Endodermal cell (in vitro differentiated cells): Measurements from ENCODE around the gene PRDM15. TPM values are rescaled to one million over a fixed set of nuclear protein-coding genes. Genes with fewer than 3 reads are reported as not detected.

Source experiments
- DNase-seq: peaks from one replicate; pipeline ENCODE4 v3.0.0-alpha.2; 2017
- H3K27ac ChIP-seq: 2 replicates; pipeline ENCODE4 v1.5.1; 2013; ENCODE audit warnings: mild to moderate bottlenecking, low read depth, low read length, moderate library complexity
- H3K27me3 ChIP-seq: 2 replicates; pipeline ENCODE4 v1.6.1; 2013; ENCODE audit warnings: mild to moderate bottlenecking, low read length, moderate library complexity; ENCODE audit not compliant: insufficient read depth, control insufficient read depth, poor library complexity, severe bottlenecking
- H3K36me3 ChIP-seq: 2 replicates; pipeline ENCODE4 v1.7.0; 2013; ENCODE audit warnings: mild to moderate bottlenecking, low read length, moderate library complexity; ENCODE audit not compliant: control insufficient read depth, insufficient read depth
- H3K4me1 ChIP-seq: one replicate; pipeline ENCODE4 v1.7.0; 2013; ENCODE audit warnings: low read length; ENCODE audit not compliant: control insufficient read depth, insufficient read depth
- H3K4me3 ChIP-seq: 2 replicates; pipeline ENCODE4 v1.5.1; 2013; ENCODE audit warnings: mild to moderate bottlenecking, low read length, moderate library complexity
- H3K9ac ChIP-seq: 2 replicates; pipeline ENCODE4 v1.6.1; 2013; ENCODE audit warnings: mild to moderate bottlenecking, low read length, moderate library complexity; ENCODE audit not compliant: poor library complexity, severe bottlenecking; ENCODE audit errors: extremely low read depth
- H3K9me3 ChIP-seq: 2 replicates; pipeline ENCODE4 v1.6.1; 2013; ENCODE audit warnings: mild to moderate bottlenecking, low read length, moderate library complexity; ENCODE audit not compliant: control insufficient read depth
- H3K27ac Mint-ChIP-seq: 2 replicates; pipeline ENCODE4 v1.8.0; 2020; ENCODE audit warnings: mixed read lengths
- H3K27me3 Mint-ChIP-seq: 2 replicates; pipeline ENCODE4 v1.8.0; 2021; ENCODE audit warnings: mild to moderate bottlenecking, mixed read lengths; ENCODE audit not compliant: insufficient read depth
- H3K36me3 Mint-ChIP-seq: 2 replicates; pipeline ENCODE4 v1.8.0; 2020; ENCODE audit warnings: low read depth, mixed read lengths
- H3K4me1 Mint-ChIP-seq: 2 replicates; pipeline ENCODE4 v1.8.0; 2020; ENCODE audit warnings: mixed read lengths
- H3K4me3 Mint-ChIP-seq: 2 replicates; pipeline ENCODE4 v1.8.0; 2020; ENCODE audit warnings: mild to moderate bottlenecking, moderate library complexity, mixed read lengths
- H3K9me3 Mint-ChIP-seq: 2 replicates; pipeline ENCODE4 v1.8.0; 2020; ENCODE audit warnings: mild to moderate bottlenecking, mixed read lengths
- WGBS, 2 experiments: methylation state at CpG; one replicate each; pipeline versions ENCODE4 v1.1.5 to v1.1.7; 2013; ENCODE audit warnings: missing lambda C conversion rate in 2 of 2, mixed read lengths in 1 of 2; ENCODE audit not compliant: insufficient coverage in 1 of 2, insufficient read length in 1 of 2; 5-methylcytosine and 5-hydroxymethylcytosine counted together
- total RNA-seq, 2 donors: library from RNA; stranded (reverse); fragmentation: NEBNext Ultra II Directional in 1 of 2; extraction: Animal tissue kit (Norgen Biotek cat#: 25700) in 1 of 2; gene quantifications; 2 replicates in 1 of 2; 3 replicates in 1 of 2; pipeline ENCODE4 v1.2.1, GENCODE V29; 2021
- TF ChIP-seq, protein P1 (sequence below): fragments of 200-600 bp; sonication (generic); conservative IDR thresholded peaks from 2 replicates; pipeline ENCODE4 v1.5.0; 2021; ENCODE audit warnings: antibody characterized with exemption, mild to moderate bottlenecking

The PRDM15 gene
- total RNA-seq, 2 donors from 2014 or later, result 8.8 to 10.1 TPM

DNA sequence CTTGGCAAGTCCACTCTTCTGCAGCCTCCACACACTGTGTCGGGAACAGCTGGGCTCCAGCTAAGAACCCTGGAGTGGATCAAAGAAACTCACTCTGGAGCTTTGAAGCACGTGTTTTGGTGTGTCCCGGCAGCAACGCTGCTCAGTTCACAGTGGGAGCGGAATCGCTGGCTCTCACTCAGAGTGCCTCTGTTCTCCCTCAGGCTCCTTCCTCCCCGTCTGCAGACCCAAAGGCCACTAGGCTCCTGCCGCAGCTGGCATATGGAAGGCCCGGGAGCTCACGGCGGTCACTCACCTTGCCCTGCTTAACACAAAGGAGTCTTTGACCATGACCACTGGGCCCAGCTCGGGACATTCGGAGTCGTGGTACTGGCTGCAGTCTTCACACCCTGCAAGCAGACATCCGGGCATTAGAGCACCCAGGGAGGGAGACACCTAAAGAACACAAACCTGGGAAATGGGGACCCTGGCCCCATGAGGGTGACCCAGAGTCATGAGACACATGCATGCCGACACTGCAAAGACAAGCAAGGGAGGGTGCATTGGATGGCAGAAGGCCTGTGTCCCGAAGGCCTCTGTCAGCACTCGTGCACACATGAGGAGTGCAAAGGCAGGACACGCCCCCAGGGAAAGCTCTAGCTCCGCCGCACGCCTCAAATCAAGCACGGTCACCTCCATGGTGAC lies 19.7 kb downstream of the PRDM15 start:
- no peak overlapping the region for H3K9ac ChIP-seq
- Mint-ChIP-seq H3K27me3 (no peaks in the 10 kb centered on the region), H3K27ac (no peak overlapping the region), H3K4me3 (no peak overlapping the region), H3K9me3 (no peaks in the 10 kb centered on the region), H3K36me3 (peaks cover 25% of the 10 kb centered on the region), H3K4me1 (no peaks in the 10 kb centered on the region)
- no peaks in the 10 kb centered on the region for H3K27me3 ChIP-seq
- no peaks in the 10 kb centered on the region for H3K9me3 ChIP-seq
- DNase-seq, result no peak
- H3K4me3 ChIP-seq, result no peak overlapping the region
- 95% methylated on average over 23 of the region's 23 CpGs for WGBS, 2 experiments
- TF ChIP-seq, protein P1, sequence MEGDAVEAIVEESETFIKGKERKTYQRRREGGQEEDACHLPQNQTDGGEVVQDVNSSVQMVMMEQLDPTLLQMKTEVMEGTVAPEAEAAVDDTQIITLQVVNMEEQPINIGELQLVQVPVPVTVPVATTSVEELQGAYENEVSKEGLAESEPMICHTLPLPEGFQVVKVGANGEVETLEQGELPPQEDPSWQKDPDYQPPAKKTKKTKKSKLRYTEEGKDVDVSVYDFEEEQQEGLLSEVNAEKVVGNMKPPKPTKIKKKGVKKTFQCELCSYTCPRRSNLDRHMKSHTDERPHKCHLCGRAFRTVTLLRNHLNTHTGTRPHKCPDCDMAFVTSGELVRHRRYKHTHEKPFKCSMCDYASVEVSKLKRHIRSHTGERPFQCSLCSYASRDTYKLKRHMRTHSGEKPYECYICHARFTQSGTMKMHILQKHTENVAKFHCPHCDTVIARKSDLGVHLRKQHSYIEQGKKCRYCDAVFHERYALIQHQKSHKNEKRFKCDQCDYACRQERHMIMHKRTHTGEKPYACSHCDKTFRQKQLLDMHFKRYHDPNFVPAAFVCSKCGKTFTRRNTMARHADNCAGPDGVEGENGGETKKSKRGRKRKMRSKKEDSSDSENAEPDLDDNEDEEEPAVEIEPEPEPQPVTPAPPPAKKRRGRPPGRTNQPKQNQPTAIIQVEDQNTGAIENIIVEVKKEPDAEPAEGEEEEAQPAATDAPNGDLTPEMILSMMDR, result no peak
- H3K36me3 ChIP-seq, result peaks cover 23% of the 10 kb centered on the region
- H3K4me1 ChIP-seq, result no peaks in the 10 kb centered on the region
- H3K27ac ChIP-seq, result no peak overlapping the region

DNA sequence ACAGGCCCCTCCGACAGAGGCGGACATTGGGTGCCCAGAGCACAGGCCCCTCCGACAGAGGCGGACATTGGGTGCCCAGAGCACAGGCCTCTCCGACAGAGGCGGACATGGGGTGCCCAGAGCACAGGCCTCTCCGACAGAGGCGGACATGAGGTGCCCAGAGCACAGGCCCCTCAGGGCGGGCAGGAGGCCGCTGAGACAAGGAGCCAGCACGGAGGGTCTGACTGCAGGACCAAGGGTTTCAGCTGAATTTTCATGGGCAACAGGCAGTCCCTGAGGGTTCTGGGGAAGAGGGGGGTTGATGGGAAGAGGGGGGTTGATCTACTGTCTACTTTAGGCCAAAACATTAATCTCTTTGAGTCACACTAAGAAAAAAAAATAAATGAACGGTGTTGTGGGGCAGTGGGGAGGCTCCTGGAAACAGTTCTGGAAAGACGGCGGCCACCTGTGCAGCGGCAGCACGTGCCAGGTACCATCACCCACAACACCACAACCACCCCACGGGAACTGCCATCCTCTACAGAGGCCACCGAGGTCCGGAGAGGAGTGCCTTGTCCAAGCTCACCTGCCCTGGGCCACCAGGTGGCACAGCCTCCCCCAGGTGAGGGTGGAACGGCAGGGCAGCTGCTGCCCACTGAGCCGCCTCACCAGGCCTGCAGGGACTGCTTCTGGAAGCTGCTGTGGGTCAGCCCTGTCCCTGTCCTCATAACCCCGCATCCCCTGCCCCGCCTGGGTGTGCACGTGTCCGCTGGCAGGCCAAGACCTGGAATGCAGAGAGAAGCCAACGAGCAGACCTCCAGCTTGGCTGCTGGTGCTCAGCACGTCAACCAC lies 20.5 kb downstream of the PRDM15 start:
- Mint-ChIP-seq H3K27me3 (no peaks in the 10 kb centered on the region), H3K36me3 (peaks cover 32% of the 10 kb centered on the region), H3K27ac (no peak overlapping the region), H3K9me3 (no peaks in the 10 kb centered on the region), H3K4me1 (no peaks in the 10 kb centered on the region), H3K4me3 (no peak overlapping the region)
- TF ChIP-seq, protein P1, result peak; percentile 20
- Histone ChIP-seq H3K4me3 (no peak overlapping the region), H3K4me1 (no peaks in the 10 kb centered on the region), H3K27me3 (no peaks in the 10 kb centered on the region), H3K36me3 (peaks cover 27% of the 10 kb centered on the region), H3K9ac (no peak overlapping the region), H3K9me3 (no peaks in the 10 kb centered on the region), H3K27ac (no peak overlapping the region)
- WGBS, 2 experiments, result 95 to 99% methylated on average over 13 to 27 of the region's 27 CpGs
- DNase-seq, result no peak

DNA sequence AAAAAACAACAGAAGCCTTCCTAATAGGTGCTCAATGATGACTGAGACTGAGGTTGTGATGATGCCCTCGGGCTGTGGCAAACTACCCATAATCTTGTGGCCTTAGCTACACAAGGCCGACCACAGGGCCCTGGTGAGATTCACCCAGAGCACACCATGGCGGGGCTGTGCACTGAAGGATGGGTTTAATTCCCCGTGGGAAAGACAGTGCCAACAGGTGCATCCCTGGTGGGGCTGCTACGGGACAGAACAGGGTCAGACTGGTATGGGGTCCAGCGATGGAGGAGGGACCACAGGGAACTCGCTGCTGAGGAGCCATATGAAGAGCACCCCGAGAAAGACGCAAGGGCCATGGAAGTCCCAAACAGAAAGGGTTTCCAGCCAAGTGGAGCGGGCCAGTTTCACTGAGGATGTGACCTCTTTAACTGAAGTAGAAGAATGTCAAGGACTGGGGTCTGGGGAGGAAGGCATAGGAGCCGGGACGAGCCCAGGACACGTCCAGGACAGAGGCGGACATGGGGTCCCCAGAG lies 21.3 kb downstream of the PRDM15 start:
- no peaks in the 10 kb centered on the region for H3K4me1 ChIP-seq
- H3K27ac Mint-ChIP-seq, result no peak overlapping the region
- peaks cover 28% of the 10 kb centered on the region for H3K36me3 Mint-ChIP-seq
- TF ChIP-seq, protein P1, result no peak
- no peak overlapping the region for H3K27ac ChIP-seq
- no peaks in the 10 kb centered on the region for H3K9me3 Mint-ChIP-seq
- no peak overlapping the region for H3K4me3 Mint-ChIP-seq
- WGBS, 2 experiments, result 91 to 93% methylated on average over 7 to 14 of the region's 14 CpGs
- H3K27me3 ChIP-seq, result no peaks in the 10 kb centered on the region
- no peak overlapping the region for H3K9ac ChIP-seq
- DNase-seq, result no peak
- H3K4me3 ChIP-seq, result no peak overlapping the region
- no peaks in the 10 kb centered on the region for H3K4me1 Mint-ChIP-seq
- H3K27me3 Mint-ChIP-seq, result no peaks in the 10 kb centered on the region
- H3K36me3 ChIP-seq, result peaks cover 29% of the 10 kb centered on the region
- no peaks in the 10 kb centered on the region for H3K9me3 ChIP-seq
